Measurements from ENCODE around the gene CFAP20DC.
"Not testable (repeated sequence)": the region's sequence is repeated elsewhere in the genome, so short reads cannot be mapped to it uniquely, and the experiment has no call there.

The CFAP20DC gene

GRCh38 chr3:58695284-58695683 is 354.5 kb downstream of the CFAP20DC start:
- DNase-seq (ENCODE audit: low spot score) = not testable (repeated sequence)

DNA sequence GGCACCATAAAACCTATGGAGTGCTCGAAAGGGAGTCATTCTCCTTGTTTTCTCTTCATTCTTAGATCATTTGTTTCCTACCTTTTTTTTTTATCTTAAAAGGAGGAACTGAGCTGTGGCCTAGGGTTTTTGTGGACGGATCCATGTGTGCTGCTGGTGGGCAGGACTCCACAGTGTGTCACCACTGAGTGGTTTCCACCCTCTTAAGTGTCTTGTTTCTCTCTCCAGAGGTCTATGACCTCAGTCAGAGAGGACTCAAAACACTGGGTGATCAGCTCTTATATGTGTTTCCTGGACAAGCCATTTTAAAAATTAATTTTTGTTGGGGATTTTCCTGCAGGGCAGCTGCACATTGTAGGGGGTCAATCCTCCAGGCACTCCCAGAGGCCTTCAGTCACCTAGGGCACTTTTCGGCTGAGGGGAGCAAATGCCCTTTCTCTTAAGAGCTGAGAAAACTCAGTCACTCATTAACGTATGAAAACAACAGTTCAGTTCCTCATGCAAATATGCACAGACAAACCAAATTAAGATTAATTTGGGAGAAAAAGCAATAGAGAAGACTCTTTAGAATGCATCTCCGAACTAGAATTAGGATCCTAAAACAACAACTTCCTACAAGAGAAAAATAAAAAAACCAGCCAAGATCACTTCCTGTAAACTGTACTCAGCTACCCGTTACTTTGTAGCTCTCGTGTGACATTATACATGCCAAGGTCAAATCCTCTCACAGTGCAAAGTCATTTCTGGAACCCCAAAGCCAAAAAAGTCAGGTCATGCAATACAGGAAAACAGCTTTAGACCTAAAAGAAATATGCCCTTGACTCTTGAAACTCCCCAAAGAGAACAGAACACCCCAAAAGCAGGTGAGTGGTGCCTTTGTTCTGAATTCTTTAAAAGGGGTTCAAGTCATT is 355.6 kb downstream of the CFAP20DC start:
- no peak for DNase-seq (ENCODE audit: low spot score)

DNA sequence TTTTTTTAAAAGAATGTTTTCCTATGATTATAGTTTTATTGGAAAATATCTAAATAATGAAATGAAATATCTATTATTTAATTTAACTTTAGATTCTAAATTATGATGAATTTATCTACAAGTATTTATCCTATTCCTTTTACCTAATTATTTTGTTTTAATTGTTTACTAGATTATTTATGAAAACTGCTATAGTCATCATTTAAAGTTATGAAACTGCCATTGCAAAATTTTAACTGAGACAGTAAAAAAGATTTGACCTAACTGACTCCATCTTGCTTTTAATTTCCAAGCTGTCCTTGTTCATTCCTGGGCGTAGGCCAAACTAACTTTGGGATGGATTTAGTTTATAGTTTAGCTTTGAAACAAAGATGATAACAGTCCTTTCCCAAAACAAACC is 357.3 kb downstream of the CFAP20DC start:
- no peak for DNase-seq (ENCODE audit: low spot score)
